Activated T-cell treated with anti-CD3 and anti-CD28 coated beads, Interleukin-2, amount 50 U/mL, for 24 hours (primary cell): ENCODE results near the gene PLLP.

Experiments used
- DNase-seq: peaks from one replicate; pipeline ENCODE4 v3.0.0-alpha.2; 2020
- H3K27ac Mint-ChIP-seq: 2 replicates; pipeline ENCODE4 v1.8.0; 2020; ENCODE audit warnings: mild to moderate bottlenecking, mixed read lengths
- H3K27me3 Mint-ChIP-seq: 2 replicates; pipeline ENCODE4 v1.8.0; 2020; ENCODE audit warnings: mixed read lengths
- H3K36me3 Mint-ChIP-seq: 2 replicates; pipeline ENCODE4 v1.8.0; 2020; ENCODE audit warnings: low read depth, mixed read lengths
- H3K4me1 Mint-ChIP-seq: 2 replicates; pipeline ENCODE4 v1.8.0; 2020; ENCODE audit warnings: low read depth, mixed read lengths
- H3K4me3 Mint-ChIP-seq: 2 replicates; pipeline ENCODE4 v1.8.0; 2020; ENCODE audit warnings: mild to moderate bottlenecking, moderate library complexity, mixed read lengths
- H3K9me3 Mint-ChIP-seq: 2 replicates; pipeline ENCODE4 v1.8.0; 2020; ENCODE audit warnings: mixed read lengths

Gene PLLP

DNA sequence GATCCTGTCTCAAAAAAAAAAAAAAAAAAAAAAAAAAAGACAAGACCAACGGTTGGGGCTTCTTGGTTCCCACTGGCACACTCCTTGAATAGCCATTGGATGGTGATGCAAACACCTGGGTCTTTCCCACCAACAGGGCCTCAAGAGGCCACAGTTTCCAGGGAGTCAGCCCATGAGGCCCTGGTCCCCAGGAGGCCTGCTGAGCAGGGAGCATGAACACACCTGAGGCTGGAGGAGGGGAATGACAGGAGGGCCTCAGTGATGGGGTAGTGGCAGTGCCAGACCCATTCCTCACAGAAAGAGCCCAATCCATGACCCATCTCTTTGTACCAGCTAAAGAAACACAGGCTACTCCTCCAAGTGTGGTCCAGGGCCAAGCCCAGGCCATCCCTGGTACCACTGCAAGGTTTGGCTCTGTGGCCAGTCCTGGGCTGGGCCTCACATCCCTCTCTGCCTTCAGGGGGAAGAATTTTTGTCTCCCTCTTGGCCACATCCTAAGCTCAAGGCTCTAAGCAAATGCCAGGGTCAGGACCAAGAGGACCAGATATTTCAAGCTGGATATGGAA is 25.5 kb downstream of the PLLP start:
- H3K4me1 Mint-ChIP-seq = peaks cover 13% of the 10 kb centered on the region
- peak; percentile 25 for DNase-seq
- H3K4me3 Mint-ChIP-seq = no peak overlapping the region
- H3K9me3 Mint-ChIP-seq = no peaks in the 10 kb centered on the region
- H3K36me3 Mint-ChIP-seq = peaks cover 9% of the 10 kb centered on the region
- no peaks in the 10 kb centered on the region for H3K27me3 Mint-ChIP-seq
- no peak overlapping the region for H3K27ac Mint-ChIP-seq

DNA sequence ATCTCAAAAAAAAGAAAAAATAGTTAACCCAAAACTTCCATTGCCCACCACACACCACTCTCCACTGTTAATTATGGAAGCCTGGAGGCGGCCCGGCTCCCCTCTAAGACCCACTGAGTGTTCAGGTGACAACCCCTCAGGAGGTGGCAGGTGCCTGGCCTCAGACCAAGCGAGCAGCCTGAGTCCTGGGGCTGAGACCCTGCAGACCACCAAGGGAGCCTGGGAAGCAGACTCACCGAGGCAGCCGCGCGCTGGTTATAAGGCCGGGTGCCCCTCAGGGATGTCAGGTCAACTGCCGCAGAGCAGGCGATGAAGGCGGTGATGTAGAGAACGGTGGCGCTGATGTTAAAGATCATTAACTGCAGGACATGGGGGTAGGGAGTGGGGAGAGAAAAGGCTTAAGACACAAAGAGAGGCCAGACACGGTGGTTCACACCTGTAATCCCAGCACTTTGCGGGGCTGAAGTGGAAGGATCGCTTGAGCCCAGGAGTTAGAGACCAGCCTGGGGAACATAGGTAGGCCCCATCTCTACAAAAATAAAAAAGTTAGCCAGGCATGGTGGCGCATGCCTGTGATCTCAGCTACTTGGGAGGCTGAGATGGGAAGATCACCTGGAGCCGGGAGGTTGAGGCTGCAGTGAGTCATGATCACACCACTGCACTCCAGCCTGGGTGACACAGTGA is 26.1 kb downstream of the PLLP start:
- DNase-seq = no peak

DNA sequence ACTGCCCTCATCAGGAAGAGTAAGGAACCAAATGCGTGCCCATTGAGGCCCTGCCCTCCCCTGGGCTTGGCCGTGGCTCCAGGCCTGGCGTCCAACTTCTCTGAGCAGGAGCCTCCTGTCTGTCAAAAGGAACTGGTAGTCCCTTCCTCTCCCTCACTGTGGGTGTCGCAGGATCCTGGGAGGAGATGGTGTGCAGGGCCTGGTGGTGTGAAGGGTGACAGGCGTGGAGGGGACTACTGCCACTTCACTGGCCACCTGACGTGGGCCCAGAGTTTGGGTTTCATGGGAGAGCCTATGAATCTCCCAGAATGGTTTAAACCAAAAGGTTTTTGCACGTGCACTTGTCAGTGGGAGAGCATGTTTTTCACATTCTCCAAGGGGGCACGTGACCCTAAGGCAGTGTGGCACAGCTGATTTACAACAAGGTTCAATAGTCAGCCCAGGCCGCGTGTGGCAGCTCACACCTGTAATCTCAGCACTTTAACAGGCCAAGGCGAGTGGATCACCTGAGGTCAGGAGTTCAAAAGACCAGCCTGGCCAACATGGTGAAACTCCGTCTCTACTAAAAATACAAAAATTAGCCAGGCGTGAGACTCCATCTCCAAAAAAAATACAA is 26.9 kb downstream of the PLLP start:
- H3K27me3 Mint-ChIP-seq = no peaks in the 10 kb centered on the region

More for the DNA sequence above, 26.1 kb downstream of the PLLP start:
- Mint-ChIP-seq H3K4me1 (peaks cover 13% of the 10 kb centered on the region), H3K4me3 (no peak overlapping the region), H3K9me3 (no peaks in the 10 kb centered on the region), H3K27ac (no peak overlapping the region), H3K36me3 (peaks cover 11% of the 10 kb centered on the region), H3K27me3 (no peaks in the 10 kb centered on the region)

DNA sequence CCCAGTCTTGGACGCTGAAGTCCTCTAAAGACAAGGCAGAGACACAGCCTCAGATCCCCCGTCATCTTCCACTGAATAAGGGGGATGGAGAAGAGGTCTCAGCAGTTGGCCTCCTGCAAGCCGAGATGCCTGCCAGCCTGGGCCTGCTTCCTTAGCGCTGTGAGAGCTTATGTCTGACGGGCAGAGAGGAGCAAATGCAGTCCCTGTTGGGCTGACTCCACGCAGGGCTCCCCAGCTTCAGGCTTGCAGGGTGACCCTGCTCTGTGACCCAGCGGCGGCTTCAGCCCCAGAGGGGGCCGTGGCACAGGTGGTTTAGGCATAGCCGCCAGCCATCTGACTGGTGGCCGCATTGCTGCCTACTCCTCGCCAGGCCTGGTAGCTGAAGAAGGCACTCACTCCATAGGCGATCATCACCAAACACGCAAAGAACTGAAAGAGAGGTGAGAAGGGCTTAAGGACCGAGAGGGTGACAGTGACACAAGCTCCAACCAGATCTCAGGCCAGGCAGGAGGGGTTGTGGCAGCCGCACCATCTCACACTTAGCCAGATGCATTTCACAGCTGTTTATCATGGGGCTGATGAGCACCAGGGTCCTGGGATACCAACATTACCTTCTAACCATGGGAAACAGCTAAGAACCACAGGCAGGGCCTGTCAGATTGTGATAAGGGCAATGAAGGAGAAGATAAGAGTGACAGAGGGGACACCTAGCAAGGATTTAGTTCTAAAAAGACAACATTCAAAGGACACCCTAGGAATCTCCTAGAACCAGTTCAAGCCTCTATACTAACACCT is 27.7 kb downstream of the PLLP start:
- Mint-ChIP-seq H3K4me3 (no peak overlapping the region), H3K27ac (no peak overlapping the region), H3K36me3 (peaks cover 25% of the 10 kb centered on the region), H3K27me3 (no peaks in the 10 kb centered on the region), H3K4me1 (peaks cover 13% of the 10 kb centered on the region), H3K9me3 (no peaks in the 10 kb centered on the region)
- DNase-seq = no peak

More for the DNA sequence above, 26.9 kb downstream of the PLLP start:
- DNase-seq = no peak
- no peak overlapping the region for H3K27ac Mint-ChIP-seq
- no peaks in the 10 kb centered on the region for H3K9me3 Mint-ChIP-seq
- no peak overlapping the region for H3K4me3 Mint-ChIP-seq
- H3K4me1 Mint-ChIP-seq = peaks cover 13% of the 10 kb centered on the region
- peaks cover 18% of the 10 kb centered on the region for H3K36me3 Mint-ChIP-seq

DNA sequence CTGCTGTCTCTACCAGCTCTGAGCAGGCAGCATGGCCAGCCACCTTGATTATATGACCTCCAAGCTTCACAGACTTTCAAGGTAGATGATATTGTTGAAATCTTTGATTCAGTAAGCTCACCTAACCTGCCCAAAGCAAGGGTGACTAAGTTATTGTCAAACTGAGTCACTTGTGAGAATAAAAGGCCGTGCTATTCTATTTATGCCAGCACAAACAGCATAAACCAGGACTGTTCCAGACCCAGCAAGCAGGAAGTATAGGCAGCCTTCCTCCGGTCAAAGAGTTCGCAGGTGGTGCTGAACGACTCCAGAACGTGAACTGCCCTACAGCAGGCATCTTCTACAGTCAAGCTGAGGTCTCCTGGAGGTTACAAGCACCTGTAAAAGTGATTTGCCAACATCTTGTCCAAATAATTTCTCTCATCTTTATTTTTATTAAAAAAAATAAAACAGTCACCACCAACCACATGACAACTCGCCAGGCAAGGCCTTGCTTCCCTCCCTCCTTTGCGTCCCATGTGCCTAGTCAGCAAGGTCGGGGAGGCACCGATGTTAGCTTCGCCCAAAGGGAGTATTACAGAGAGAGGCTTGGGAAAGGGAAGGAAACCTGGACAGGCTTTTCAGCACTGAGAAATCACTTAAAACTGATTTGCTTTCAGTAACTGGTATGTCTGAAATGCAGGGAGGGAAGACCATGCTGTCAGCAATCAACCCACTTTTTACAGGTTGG is 28.6 kb downstream of the PLLP start:
- peaks cover 33% of the 10 kb centered on the region for H3K36me3 Mint-ChIP-seq
- H3K4me1 Mint-ChIP-seq = peaks cover 13% of the 10 kb centered on the region
- H3K27ac Mint-ChIP-seq = no peak overlapping the region
- no peaks in the 10 kb centered on the region for H3K27me3 Mint-ChIP-seq
- DNase-seq = no peak
- H3K4me3 Mint-ChIP-seq = no peak overlapping the region
- H3K9me3 Mint-ChIP-seq = no peaks in the 10 kb centered on the region

DNA sequence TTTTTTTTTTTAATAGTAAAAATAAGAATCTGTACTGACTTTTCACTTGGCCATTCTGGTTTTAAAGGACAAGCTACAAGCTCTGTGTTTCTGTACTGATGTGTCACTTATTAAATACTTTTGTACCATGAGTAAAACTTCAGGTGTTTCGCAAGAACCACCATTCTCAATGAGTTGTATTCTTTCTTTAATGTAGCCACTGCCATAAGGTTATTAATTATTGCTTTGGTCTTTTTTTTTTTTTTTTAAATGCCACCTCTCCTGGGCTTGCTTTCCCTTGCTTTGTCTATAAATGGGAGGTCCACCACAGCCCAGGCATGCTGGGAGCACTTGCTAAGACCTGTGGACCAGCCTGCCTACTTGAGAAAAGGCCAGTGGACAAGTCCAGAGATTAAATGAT is 31.0 kb downstream of the PLLP start:
- DNase-seq = no peak
- Mint-ChIP-seq H3K9me3 (no peaks in the 10 kb centered on the region), H3K27me3 (no peaks in the 10 kb centered on the region), H3K36me3 (peaks cover 54% of the 10 kb centered on the region), H3K4me3 (no peak overlapping the region), H3K4me1 (peaks cover 1% of the 10 kb centered on the region), H3K27ac (no peak overlapping the region)

DNA sequence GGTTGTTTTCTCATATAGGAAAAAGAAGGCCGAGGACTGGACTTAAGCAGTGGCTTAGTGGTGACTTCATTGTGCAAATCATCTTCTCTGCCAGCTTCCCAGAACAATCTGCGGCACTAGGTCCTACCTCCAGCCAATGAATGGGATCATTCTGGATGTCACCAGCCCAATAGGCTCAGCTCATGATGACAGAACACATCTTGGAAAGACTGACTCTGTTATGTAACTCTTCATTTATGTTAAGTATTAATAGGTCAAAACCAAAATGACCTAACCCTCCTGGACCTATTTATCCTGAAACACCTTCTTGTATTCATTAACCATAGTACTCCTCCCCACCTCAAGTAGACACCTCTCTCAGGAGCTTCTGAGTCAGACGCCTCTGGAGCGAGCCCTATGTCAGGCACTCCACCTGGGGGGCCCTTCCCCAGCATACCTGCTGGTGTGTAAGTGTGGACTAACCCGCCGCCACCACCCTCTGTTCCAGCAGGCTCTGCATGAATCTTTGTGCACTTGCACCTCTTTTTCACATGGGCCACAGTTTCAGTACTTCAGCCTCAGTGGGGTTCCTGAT is 32.2 kb downstream of the PLLP start:
- Mint-ChIP-seq H3K27ac (no peak overlapping the region), H3K36me3 (peaks cover 64% of the 10 kb centered on the region), H3K4me1 (peaks cover 3% of the 10 kb centered on the region), H3K4me3 (no peak overlapping the region), H3K9me3 (no peaks in the 10 kb centered on the region), H3K27me3 (no peaks in the 10 kb centered on the region)
- no peak for DNase-seq

DNA sequence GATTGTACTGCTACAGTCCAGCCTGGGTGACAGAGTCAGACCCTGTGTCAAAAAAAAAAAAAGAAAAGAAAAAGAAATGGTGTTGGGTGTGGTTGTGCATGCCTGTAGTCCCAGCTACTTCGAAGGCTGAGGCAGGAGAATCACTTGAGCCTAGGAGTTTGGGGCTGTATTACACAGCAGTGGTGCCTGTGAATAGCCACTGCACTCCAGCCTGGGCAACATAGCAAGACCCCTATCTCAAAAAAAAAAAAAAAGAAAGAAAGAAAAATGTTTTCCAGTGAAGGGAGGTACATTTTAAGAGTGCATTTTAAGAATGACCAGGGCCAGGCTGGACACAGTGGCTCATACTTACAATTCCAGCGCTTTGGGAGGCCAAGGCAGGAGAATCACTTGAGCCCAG is 33.1 kb downstream of the PLLP start:
- Mint-ChIP-seq H3K36me3 (peaks cover 69% of the 10 kb centered on the region), H3K4me1 (peaks cover 6% of the 10 kb centered on the region), H3K9me3 (no peaks in the 10 kb centered on the region), H3K27me3 (no peaks in the 10 kb centered on the region), H3K27ac (no peak overlapping the region), H3K4me3 (no peak overlapping the region)
- DNase-seq = no peak

DNA sequence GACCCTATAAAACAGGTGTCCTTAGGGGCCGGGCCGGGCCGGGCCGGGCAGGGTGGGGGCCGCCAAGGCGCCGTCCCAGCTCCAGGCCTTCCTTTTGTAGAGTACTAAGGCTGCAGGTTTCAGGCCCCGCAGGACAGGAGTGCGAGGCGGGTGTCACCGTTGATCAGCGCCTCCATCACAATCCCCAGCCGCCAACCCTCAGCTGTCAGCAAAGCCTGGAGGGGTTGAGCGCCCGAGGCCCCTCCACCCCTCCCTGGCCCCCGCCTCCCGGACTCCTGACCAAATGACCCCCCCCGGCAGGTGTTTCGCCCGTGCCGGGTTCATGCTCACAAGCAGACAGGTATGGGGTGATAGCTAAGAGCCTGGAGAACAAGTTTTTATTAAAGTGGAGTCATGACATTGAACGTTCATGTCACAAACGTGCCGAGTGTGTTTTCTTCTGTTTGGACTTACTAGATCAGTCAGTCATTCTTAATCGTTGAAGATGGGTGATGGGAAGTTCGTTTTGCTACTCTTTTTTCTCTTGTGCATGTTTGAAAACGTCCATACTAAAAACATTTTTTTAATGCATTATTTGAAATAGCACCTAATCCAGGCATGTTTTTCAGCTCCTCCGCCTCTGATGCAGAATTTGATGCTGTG is 38.9 kb downstream of the PLLP start:
- peak overlapping the region; percentile 67 for H3K27ac Mint-ChIP-seq
- H3K36me3 Mint-ChIP-seq = peaks cover 42% of the 10 kb centered on the region
- peaks cover 23% of the 10 kb centered on the region for H3K4me1 Mint-ChIP-seq
- DNase-seq = no peak
- peak overlapping the region; percentile 85 for H3K4me3 Mint-ChIP-seq
- no peaks in the 10 kb centered on the region for H3K9me3 Mint-ChIP-seq
- no peaks in the 10 kb centered on the region for H3K27me3 Mint-ChIP-seq

DNA sequence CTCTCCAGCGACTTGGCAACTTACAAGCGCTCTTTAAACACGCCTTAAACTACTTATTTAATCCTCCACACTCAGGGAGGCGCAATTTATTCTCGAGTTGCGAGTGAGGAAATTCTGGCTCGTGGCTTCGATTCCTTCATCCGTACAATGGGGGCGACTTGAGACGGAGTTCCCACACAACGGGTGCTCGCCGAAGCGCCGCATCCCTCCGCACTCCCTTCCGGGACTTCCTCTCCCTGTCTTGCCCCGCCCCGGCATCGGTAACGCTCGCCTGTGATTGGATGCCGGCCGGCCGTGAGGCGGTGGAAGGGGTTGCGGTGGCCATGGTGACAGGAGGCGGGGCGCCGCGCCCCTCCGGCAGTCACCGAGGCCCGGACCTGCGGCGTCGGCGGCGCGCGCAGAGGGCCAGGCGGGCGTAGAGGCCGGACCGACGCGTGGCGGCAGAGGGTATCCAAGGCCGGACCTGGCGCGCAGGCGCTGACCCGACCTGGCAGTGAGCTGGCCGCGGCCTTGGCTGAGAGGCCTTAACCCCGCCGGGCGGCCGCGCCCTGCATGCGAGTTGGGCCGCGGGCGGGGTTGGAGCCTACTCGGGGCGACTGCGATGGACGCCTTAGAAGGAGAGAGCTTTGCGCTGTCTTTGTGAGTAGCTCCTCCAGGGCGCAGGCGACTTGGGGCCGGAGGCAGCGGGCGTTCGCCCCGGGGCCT is 39.6 kb downstream of the PLLP start, which contains the start of gene ARL2BP:
Gene ARL2BP, plus strand, starts transcription at position 493 of the 705 bp plus-strand sequence. Its CDS starts 109 bp downstream, at position 602.
- peak; percentile 98 for DNase-seq
- Mint-ChIP-seq H3K4me1 (peaks cover 23% of the 10 kb centered on the region), H3K4me3 (peak within 1 kb of the TSS; percentile 85), H3K9me3 (no peaks in the 10 kb centered on the region), H3K27ac (peak within 1 kb of the TSS; percentile 95), H3K27me3 (no peaks in the 10 kb centered on the region), H3K36me3 (peaks cover 42% of the 10 kb centered on the region)

DNA sequence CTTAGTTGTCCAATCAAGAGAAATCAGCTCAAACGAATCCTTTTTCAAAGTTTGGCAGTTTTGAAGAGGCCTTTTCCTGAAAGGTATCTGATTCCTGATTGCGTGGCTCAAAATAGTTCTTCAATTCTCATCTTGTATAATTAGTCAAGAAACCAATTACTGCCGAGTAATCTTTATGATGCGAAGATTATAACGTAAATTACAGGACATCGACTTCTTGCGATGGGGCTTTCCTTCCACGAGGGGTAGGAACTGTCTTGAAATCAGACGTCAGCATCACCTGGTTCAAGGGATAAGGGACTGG is 40.1 kb downstream of the PLLP start:
- Mint-ChIP-seq H3K27me3 (no peaks in the 10 kb centered on the region), H3K9me3 (no peaks in the 10 kb centered on the region)

DNA sequence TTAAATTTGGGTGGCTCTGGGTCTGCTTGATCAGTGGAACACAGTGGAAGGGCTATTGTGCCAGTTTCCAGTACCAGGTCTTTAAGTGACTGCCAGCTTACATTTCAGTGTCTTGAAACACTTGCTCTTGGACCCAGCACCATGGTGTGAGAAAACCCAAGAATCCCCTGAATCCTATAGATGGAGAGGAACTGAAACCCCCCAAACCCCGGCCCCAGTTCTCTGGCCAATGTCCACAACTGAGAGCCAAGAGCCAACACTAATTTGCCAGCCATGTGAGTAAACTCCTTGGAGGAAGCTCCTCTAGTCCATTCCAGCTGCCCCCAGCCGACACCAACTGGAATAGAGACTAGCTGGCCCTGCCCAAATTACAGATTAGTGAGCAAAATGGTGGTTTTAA is 41.8 kb downstream of the PLLP start:
- no peak for DNase-seq
- H3K36me3 Mint-ChIP-seq = peaks cover 43% of the 10 kb centered on the region
- H3K4me1 Mint-ChIP-seq = peaks cover 25% of the 10 kb centered on the region
- H3K27me3 Mint-ChIP-seq = no peaks in the 10 kb centered on the region
- H3K9me3 Mint-ChIP-seq = no peaks in the 10 kb centered on the region
- H3K4me3 Mint-ChIP-seq = no peak overlapping the region
- H3K27ac Mint-ChIP-seq = peak overlapping the region; percentile 22

More for the DNA sequence above, 40.1 kb downstream of the PLLP start:
- no peak for DNase-seq
- H3K4me1 Mint-ChIP-seq = peaks cover 23% of the 10 kb centered on the region
- peak overlapping the region; percentile 95 for H3K27ac Mint-ChIP-seq
- H3K36me3 Mint-ChIP-seq = peaks cover 40% of the 10 kb centered on the region
- peak overlapping the region; percentile 85 for H3K4me3 Mint-ChIP-seq

DNA sequence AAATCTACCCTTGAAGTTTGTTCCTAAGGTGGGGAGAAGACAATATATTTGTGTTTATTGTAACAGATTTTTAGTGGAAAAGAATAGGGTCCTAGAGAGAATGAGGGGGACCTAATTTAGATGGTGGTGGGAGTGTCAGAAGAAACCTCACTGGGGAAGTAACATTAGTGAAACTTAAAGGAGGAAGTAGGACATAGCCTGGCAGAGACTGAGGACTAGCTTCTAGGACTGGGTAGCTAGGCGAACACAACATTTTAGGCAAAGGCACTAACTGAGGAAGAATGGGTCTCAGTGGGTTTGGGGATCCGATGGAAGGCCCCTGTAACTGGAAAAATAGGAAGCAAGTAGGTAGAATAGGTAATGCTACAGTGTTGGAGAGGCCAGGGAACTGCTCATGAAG is 43.6 kb downstream of the PLLP start:
- peaks cover 39% of the 10 kb centered on the region for H3K36me3 Mint-ChIP-seq
- H3K27me3 Mint-ChIP-seq = no peaks in the 10 kb centered on the region
- peaks cover 22% of the 10 kb centered on the region for H3K4me1 Mint-ChIP-seq
- H3K27ac Mint-ChIP-seq = no peak overlapping the region
- no peak overlapping the region for H3K4me3 Mint-ChIP-seq
- DNase-seq = no peak
- no peaks in the 10 kb centered on the region for H3K9me3 Mint-ChIP-seq
